Measurements from ENCODE around the gene ATP10B.
"Not testable (repeated sequence)": the region's sequence is repeated elsewhere in the genome, so short reads cannot be mapped to it uniquely, and the experiment has no call there.

ATP10B gene

GRCh38 chr5:160852049-160852448 lies at the start of gene ATP10B:
TSS of gene ATP10B (minus strand) at chr5:160852211. CDS start at chr5:160688074, 164,137 bp downstream.
- no peak for DNase-seq

- no peak for DNase-seq
These were observed 49.6 kb upstream of the ATP10B start for GRCh38 chr5:160901656-160902055.

- DNase-seq = no peak
These were observed 47.7 kb upstream of the ATP10B start for GRCh38 chr5:160899735-160900134.

- DNase-seq = not testable (repeated sequence)
These were observed 41.4 kb upstream of the ATP10B start for GRCh38 chr5:160893180-160893964.

- DNase-seq = no peak
These were observed 35.8 kb upstream of the ATP10B start for GRCh38 chr5:160887780-160888179.

- DNase-seq = not testable (repeated sequence)
These were observed 21.7 kb upstream of the ATP10B start for GRCh38 chr5:160873560-160874200.

- DNase-seq = no peak
These were observed 18.0 kb upstream of the ATP10B start for GRCh38 chr5:160869989-160870521.

GRCh38 chr5:160867976-160868375 lies 16.0 kb upstream of the ATP10B start:
- DNase-seq = no peak

GRCh38 chr5:160851451-160851850 lies 560 bp downstream of the ATP10B start:
- no peak for DNase-seq

- no peak for DNase-seq
These were observed 1.6 kb downstream of the ATP10B start for GRCh38 chr5:160850421-160850820.

GRCh38 chr5:160847526-160848085 lies 4.4 kb downstream of the ATP10B start:
- no peak for DNase-seq

- no peak for DNase-seq
These were observed 5.4 kb downstream of the ATP10B start for GRCh38 chr5:160846642-160847041.

GRCh38 chr5:160844177-160844576 lies 7.8 kb downstream of the ATP10B start:
- no peak for DNase-seq

- DNase-seq = no peak
These were observed 8.8 kb downstream of the ATP10B start for GRCh38 chr5:160843240-160843639.

GRCh38 chr5:160837749-160838593 lies 14.0 kb downstream of the ATP10B start:
- DNase-seq = no peak

- no peak for DNase-seq
These were observed 14.8 kb downstream of the ATP10B start for GRCh38 chr5:160837211-160837610.

- no peak for DNase-seq
These were observed 16.0 kb downstream of the ATP10B start for GRCh38 chr5:160835818-160836528.

- no peak for DNase-seq
These were observed 16.6 kb downstream of the ATP10B start for GRCh38 chr5:160835376-160835775.

GRCh38 chr5:160833806-160834205 lies 18.2 kb downstream of the ATP10B start:
- no peak for DNase-seq

- no peak for DNase-seq
These were observed 20.2 kb downstream of the ATP10B start for GRCh38 chr5:160831801-160832200.

GRCh38 chr5:160824301-160825001 lies 27.6 kb downstream of the ATP10B start:
- no peak for DNase-seq

All from activated CD4-positive, alpha-beta T cell treated with anti-CD3 and anti-CD28 coated beads, Interleukin-2, Interleukin-6, amounts not matched to agents 100 ng/mL and 50 ng/mL, durations not matched to agents 16 hours and 8 hours (primary cell).